ENCODE data around the gene FOXN4.

GRCh38 chr12:109291117-109291516 is 18.0 kb downstream of the FOXN4 start:
- no peak for TF ChIP-seq POLR2A (conservative IDR thresholded peaks at IDR 0.05)
- TF ChIP-seq TARDBP (IDR thresholded peaks at IDR 0.05) = no peak
- no peak for TF ChIP-seq CTCF (IDR thresholded peaks at IDR 0.05 in 2 of 3, conservative IDR thresholded peaks at IDR 0.05 in 1 of 3; ENCODE audit: insufficient read depth in 2 of 3, low read depth in 1 of 3, low read length in 3 of 3)
- no peak for TF ChIP-seq IRF2 (CRISPR knock-in tag; IDR thresholded peaks at IDR 0.05)
- no peak for TF ChIP-seq GMEB1 (CRISPR knock-in tag; IDR thresholded peaks at IDR 0.05)
- no peak for TF ChIP-seq LEF1 (IDR thresholded peaks at IDR 0.05)
- no peak for TF ChIP-seq NCOA6 (IDR thresholded peaks at IDR 0.05)
- TF ChIP-seq NBN (IDR thresholded peaks at IDR 0.05; ENCODE audit: low read depth) = no peak
- TF ChIP-seq THRAP3 (IDR thresholded peaks at IDR 0.05; ENCODE audit: borderline replicate concordance) = no peak
- TF ChIP-seq ZBTB7A (IDR thresholded peaks at IDR 0.05; ENCODE audit: borderline replicate concordance, control insufficient read depth, low read depth, low read length) = no peak
- TF ChIP-seq ZBTB8A (IDR thresholded peaks at IDR 0.05; ENCODE audit: partially characterized antibody) = no peak
- no peak for TF ChIP-seq BRF2 (IDR thresholded peaks at IDR 0.05; ENCODE audit: borderline replicate concordance, insufficient read depth, insufficient read length)
